ENCODE measurements around the gene ALOX12.

Gene ALOX12

GRCh38 chr17:7022781-7023571, 27.1 kb downstream of the ALOX12 start, which contains the start of gene BCL6B:
TSS of gene BCL6B (plus strand) at chr17:7023050. CDS start at chr17:7023672, 622 bp downstream.
- ATAC-seq = no peak

- ATAC-seq = peak; percentile 74 to 75
Observed at GRCh38 chr17:7023576-7024401, 27.9 kb downstream of the ALOX12 start.

GRCh38 chr17:7024402-7024785, 28.5 kb downstream of the ALOX12 start:
- ATAC-seq = no peak

GRCh38 chr17:7025245-7025644, 29.4 kb downstream of the ALOX12 start:
- ATAC-seq = no peak

- no peak for ATAC-seq
Observed at GRCh38 chr17:7026471-7027115, 30.7 kb downstream of the ALOX12 start.

- no peak for ATAC-seq
Observed at GRCh38 chr17:7027335-7027734, 31.5 kb downstream of the ALOX12 start.

GRCh38 chr17:7029096-7029495, 33.2 kb downstream of the ALOX12 start:
- no peak for ATAC-seq

- peak; percentile 81 to 84 for ATAC-seq
Observed at GRCh38 chr17:7029659-7030058, 33.8 kb downstream of the ALOX12 start.

GRCh38 chr17:7034955-7035590, 39.2 kb downstream of the ALOX12 start:
- peak; percentile 34 to 40 for ATAC-seq

- peak; percentile 93 for ATAC-seq
Observed at GRCh38 chr17:7035591-7036368, 39.9 kb downstream of the ALOX12 start, which contains the start of gene SLC16A13. TSS of gene SLC16A13 (plus strand) at chr17:7036015. CDS start at chr17:7036383, 368 bp downstream.

GRCh38 chr17:7038025-7038862, 42.4 kb downstream of the ALOX12 start:
- ATAC-seq = no peak

- ATAC-seq = no peak
Observed at GRCh38 chr17:7039832-7040231, 44.0 kb downstream of the ALOX12 start.

GRCh38 chr17:7041607-7042500, 46.0 kb downstream of the ALOX12 start:
- ATAC-seq = peak in 1 of 2 donors; percentile 17

GRCh38 chr17:7042501-7043181, 46.8 kb downstream of the ALOX12 start:
- no peak for ATAC-seq

GRCh38 chr17:7043182-7043496, 47.3 kb downstream of the ALOX12 start:
- no peak for ATAC-seq

GRCh38 chr17:7043497-7044198, 47.8 kb downstream of the ALOX12 start, which contains the start of gene SLC16A11:
TSS of gene SLC16A11 (minus strand) at chr17:7044092. CDS start at chr17:7043513, 579 bp downstream.
- ATAC-seq = no peak

- ATAC-seq = peak in 1 of 2 donors; percentile 12
Observed at GRCh38 chr17:7045492-7046126, 49.8 kb downstream of the ALOX12 start.

Data from activated CD4-positive, CD25-positive, alpha-beta regulatory T cell treated with anti-CD3 and anti-CD28 coated beads, Interleukin-2, amount 50 U/mL, for 24 hours (primary cell).